Measurements from ENCODE around the gene TTBK1.

TTBK1 gene

DNA sequence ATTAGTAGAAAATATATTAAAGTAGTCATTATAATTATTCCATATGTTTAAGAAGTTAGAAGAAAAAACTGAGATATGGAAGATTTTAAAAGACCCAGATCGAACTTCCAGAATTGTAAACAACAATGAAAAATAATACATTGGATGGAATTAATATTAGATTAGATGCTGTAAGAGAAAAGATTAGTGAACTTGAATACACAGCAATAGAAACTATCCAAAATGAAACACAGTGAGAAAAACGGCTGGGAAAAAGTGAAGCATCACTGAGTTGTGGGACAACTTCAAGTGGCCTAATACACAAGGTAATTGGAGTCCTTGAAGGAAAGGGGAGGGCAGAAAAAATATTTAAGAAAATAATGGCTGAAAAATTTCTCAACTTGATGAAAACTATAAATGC is 4.2 kb upstream of the TTBK1 start:
- peaks cover 27% of the 10 kb centered on the region for H3K27me3 ChIP-seq
- DNase-seq: no peak
- no peaks in the 10 kb centered on the region for H3K36me3 ChIP-seq
- H3K9me3 ChIP-seq: no peaks in the 10 kb centered on the region
- H3K4me1 ChIP-seq: no peaks in the 10 kb centered on the region
- TF ChIP-seq, protein P1, sequence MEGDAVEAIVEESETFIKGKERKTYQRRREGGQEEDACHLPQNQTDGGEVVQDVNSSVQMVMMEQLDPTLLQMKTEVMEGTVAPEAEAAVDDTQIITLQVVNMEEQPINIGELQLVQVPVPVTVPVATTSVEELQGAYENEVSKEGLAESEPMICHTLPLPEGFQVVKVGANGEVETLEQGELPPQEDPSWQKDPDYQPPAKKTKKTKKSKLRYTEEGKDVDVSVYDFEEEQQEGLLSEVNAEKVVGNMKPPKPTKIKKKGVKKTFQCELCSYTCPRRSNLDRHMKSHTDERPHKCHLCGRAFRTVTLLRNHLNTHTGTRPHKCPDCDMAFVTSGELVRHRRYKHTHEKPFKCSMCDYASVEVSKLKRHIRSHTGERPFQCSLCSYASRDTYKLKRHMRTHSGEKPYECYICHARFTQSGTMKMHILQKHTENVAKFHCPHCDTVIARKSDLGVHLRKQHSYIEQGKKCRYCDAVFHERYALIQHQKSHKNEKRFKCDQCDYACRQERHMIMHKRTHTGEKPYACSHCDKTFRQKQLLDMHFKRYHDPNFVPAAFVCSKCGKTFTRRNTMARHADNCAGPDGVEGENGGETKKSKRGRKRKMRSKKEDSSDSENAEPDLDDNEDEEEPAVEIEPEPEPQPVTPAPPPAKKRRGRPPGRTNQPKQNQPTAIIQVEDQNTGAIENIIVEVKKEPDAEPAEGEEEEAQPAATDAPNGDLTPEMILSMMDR (IDR thresholded peaks at IDR 0.05; ENCODE audit: low read depth, low read length): no peak
- H3K4me3 ChIP-seq (ENCODE audit: low read depth, low read length): no peak overlapping the region

DNA sequence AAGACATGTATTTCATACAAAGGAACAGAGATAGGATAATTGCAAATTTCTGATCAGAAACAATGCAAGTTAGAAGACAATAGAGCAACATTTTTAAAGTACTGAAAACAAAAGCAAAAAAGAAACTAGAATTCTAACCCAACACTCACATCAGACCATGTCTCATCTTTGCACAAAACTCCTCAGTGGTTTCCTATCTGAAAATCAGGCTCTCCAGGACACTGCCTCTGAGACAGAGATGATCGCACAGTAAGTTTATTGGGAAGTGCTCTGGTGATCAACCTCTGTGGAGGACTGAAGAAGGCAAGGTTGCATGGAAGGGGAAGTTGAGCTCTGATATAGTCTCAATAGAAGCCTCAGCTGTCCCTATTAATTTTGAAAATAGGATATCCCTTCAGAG is 2.3 kb upstream of the TTBK1 start:
- H3K36me3 ChIP-seq: no peaks in the 10 kb centered on the region
- peaks cover 35% of the 10 kb centered on the region for H3K27me3 ChIP-seq
- no peak for DNase-seq
- TF ChIP-seq, protein P1 (IDR thresholded peaks at IDR 0.05; ENCODE audit: low read depth, low read length): no peak
- H3K4me1 ChIP-seq: no peaks in the 10 kb centered on the region
- H3K9me3 ChIP-seq: no peaks in the 10 kb centered on the region
- H3K4me3 ChIP-seq (ENCODE audit: low read depth, low read length): no peak overlapping the region

DNA sequence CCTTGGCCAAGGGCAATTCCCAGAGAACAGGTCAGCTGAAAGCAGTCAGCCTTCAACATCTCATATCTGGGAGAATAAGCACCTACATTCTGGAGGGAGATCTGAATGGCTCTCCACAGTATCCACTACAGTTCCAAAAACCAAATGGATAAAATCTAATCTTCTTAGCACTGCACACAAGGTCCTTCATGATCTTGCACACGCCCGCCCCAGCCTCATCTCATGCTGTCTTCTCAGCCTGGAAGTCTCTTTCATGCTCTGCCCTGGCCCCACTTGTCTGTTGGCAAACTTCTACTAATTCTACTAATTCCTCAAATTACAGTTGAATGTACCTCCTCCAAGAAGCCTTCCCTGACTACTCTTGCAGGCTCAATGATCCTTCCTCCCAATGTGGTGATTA is 1.8 kb upstream of the TTBK1 start:
- Histone ChIP-seq H3K4me3 (ENCODE audit: low read depth, low read length) (no peak overlapping the region), H3K4me1 (no peaks in the 10 kb centered on the region), H3K27me3 (peaks cover 35% of the 10 kb centered on the region), H3K36me3 (no peaks in the 10 kb centered on the region), H3K9me3 (no peaks in the 10 kb centered on the region)
- DNase-seq: no peak
- TF ChIP-seq, protein P1 (IDR thresholded peaks at IDR 0.05; ENCODE audit: low read depth, low read length): no peak

DNA sequence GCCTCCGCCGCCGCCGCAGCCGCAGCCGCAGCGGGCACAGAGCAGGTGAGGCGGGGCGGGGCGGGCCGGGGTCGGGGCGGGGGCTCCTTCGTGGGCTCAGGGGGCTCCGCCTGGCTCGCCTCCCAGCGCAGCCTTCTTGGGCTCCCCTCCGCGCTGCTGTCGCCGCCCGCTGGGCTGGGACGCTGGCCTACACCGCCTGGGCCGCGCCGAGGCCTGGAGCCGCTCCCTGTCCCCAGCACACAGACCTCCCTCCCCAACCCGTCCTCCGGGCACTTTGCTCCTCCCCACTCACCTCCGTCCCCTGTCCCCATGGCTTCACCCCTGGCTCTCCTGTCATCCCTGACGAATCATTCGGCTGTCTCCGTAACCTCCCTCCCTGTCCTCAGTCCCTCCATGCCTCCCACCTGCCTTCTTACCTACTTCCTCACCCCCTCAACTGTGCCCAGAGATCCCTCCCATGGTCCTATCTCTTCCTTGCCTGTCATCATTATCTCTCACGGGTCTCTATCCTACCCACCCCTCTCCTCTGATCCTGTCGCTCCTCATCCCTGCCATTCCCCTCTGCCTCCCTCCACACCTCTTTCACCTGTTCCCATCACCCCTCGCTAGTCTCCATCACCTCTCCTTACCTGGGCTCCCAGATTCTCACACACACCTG is 512 bp downstream of the TTBK1 start:
- H3K27me3 ChIP-seq: peaks cover 35% of the 10 kb centered on the region
- TF ChIP-seq, protein P1 (IDR thresholded peaks at IDR 0.05; ENCODE audit: low read depth, low read length): no peak
- H3K9me3 ChIP-seq: no peaks in the 10 kb centered on the region
- no peaks in the 10 kb centered on the region for H3K4me1 ChIP-seq
- no peak for DNase-seq
- no peaks in the 10 kb centered on the region for H3K36me3 ChIP-seq
- no peak overlapping the region; the same call in 1 of the 2 replicates for H3K4me3 ChIP-seq (ENCODE audit: low read depth, low read length)

DNA sequence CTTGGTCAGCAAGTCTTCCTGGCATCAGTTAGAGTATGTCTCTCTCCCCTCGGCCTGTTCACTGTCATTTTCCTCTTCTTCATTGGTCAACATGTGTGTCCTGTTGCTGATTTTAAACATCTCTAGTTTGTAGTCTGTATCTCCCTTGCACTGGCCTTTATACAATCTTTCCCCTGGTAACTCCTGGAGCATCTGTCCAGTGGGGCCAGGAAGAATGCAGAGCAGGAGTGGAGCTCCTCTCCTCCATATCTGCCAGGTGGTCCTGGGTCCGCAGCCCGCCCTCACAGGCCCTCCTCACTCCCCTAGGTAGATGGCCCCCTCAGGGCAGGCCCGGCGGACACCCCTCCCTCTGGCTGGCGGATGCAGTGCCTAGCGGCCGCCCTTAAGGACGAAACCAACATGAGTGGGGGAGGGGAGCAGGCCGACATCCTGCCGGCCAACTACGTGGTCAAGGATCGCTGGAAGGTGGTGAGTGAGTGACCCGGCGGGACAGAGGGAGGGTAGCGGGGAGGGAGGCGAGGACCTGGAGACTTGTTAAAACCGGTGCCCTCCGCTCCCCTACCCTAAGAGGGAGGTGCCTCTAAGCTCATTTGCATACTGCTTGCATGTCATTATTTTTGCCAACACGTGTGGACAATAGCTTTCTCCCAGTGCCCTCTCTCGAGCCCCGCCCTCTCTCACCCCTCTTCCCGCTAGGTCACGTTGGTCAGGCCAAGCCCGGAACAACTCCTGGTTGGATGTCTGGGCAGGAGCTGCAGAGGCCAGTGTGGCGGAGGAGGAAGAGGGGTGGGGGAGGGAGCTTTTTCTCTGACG is 3.2 kb downstream of the TTBK1 start:
- peak overlapping the region; percentile 64 for H3K4me3 ChIP-seq (ENCODE audit: low read depth, low read length)
- peaks cover 33% of the 10 kb centered on the region for H3K27me3 ChIP-seq
- peak; percentile 63 for DNase-seq

More for the DNA sequence above, 3.2 kb downstream of the TTBK1 start:
- H3K9me3 ChIP-seq: no peaks in the 10 kb centered on the region
- H3K36me3 ChIP-seq: no peaks in the 10 kb centered on the region
- 0 out of 2 replicates have a peak, but pooled peaks cover under 1% of the 10 kb centered on the region for H3K4me1 ChIP-seq
- TF ChIP-seq, protein P1 (IDR thresholded peaks at IDR 0.05; ENCODE audit: low read depth, low read length): no peak

Data from BE2C (cell line).